CD14-positive monocyte (primary cell): ENCODE measurements around the gene PLCXD3. TPM values are rescaled to one million over a fixed set of nuclear protein-coding genes. Genes with fewer than 3 reads are reported as not detected.

ENCODE experiments used
- DNase-seq, 3 donors: peaks; one replicate each; pipeline ENCODE4 v3.0.0-alpha.2; 2011 to 2022
- H2AFZ ChIP-seq: 2 replicates; pipeline ENCODE4 v1.6.0; 2012; ENCODE audit warnings: mild to moderate bottlenecking, low read depth, low read length, inconsistent platforms; ENCODE audit not compliant: insufficient read depth, poor library complexity, severe bottlenecking
- H3K27ac ChIP-seq, 2 donors: 1 replicate in 1 of 2; 2 replicates in 1 of 2; pipeline ENCODE4 v1.5.1; 2012 to 2013; ENCODE audit warnings: low read length in 2 of 2, control low read depth in 1 of 2, inconsistent platforms in 1 of 2, low read depth in 1 of 2, mild to moderate bottlenecking in 1 of 2
- H3K27me3 ChIP-seq, 2 donors: one replicate each; pipeline versions ENCODE4 v1.6.0 to v1.6.1; 2011 to 2013; ENCODE audit warnings: low read length in 2 of 2; ENCODE audit not compliant: control insufficient read depth in 2 of 2, insufficient read depth in 2 of 2
- H3K36me3 ChIP-seq, 2 donors: replicated peaks in 1 of 2; 1 replicate in 1 of 2; 2 replicates in 1 of 2; pipeline versions ENCODE4 v1.5.1 to v1.6.1; 2012 to 2013; ENCODE audit warnings: low read length in 2 of 2, control low read depth in 1 of 2, inconsistent platforms in 1 of 2, mild to moderate bottlenecking in 1 of 2; ENCODE audit not compliant: insufficient read depth in 2 of 2, control insufficient read depth in 1 of 2
- H3K4me1 ChIP-seq, 2 donors: 1 replicate in 1 of 2; 2 replicates in 1 of 2; pipeline versions ENCODE4 v1.5.1 to v1.6.1; 2012 to 2013; ENCODE audit warnings: low read length in 2 of 2, control low read depth in 1 of 2, inconsistent platforms in 1 of 2, mild to moderate bottlenecking in 1 of 2, moderate library complexity in 1 of 2; ENCODE audit not compliant: insufficient read depth in 2 of 2, control insufficient read depth in 1 of 2
- H3K4me2 ChIP-seq: replicated peaks from 2 replicates; pipeline ENCODE3; 2012; ENCODE audit warnings: low read length, moderate library complexity, mild to moderate bottlenecking; ENCODE audit not compliant: poor library complexity, severe bottlenecking; ENCODE audit errors: extremely low read depth
- H3K4me3 ChIP-seq, 3 experiments: fragments of 200-600 bp in 1 of 3; sonication (generic) in 1 of 3; replicated peaks in 1 of 3; 1 replicate in 2 of 3; 2 replicates in 1 of 3; pipeline ENCODE4 v1.5.1; 2011 to 2013; ENCODE audit warnings: low read length in 3 of 3, mild to moderate bottlenecking in 3 of 3, control low read depth in 2 of 3, low read depth in 2 of 3, inconsistent platforms in 1 of 3, moderate library complexity in 1 of 3
- H3K79me2 ChIP-seq: 2 replicates; pipeline ENCODE4 v1.6.0; 2012; ENCODE audit warnings: mild to moderate bottlenecking, control low read depth, inconsistent platforms, low read length, moderate library complexity; ENCODE audit not compliant: insufficient read depth
- H3K9ac ChIP-seq: 2 replicates; pipeline ENCODE4 v1.6.0; 2017; ENCODE audit warnings: low read length, mild to moderate bottlenecking; ENCODE audit not compliant: insufficient read depth, poor library complexity, severe bottlenecking
- H3K9me3 ChIP-seq, 2 donors: replicated peaks in 1 of 2; 1 replicate in 1 of 2; 2 replicates in 1 of 2; pipeline versions ENCODE4 v1.5.1 to v1.6.1; 2012 to 2013; ENCODE audit warnings: low read length in 2 of 2, control low read depth in 1 of 2; ENCODE audit not compliant: control insufficient read depth in 1 of 2, insufficient read depth in 1 of 2
- H4K20me1 ChIP-seq: 2 replicates; pipeline ENCODE4 v1.6.0; 2012; ENCODE audit warnings: mild to moderate bottlenecking, low read length, control low read depth, moderate library complexity; ENCODE audit not compliant: insufficient read depth
- H3K27ac Mint-ChIP-seq, 7 donors: one replicate each; pipeline ENCODE4 v1.8.0; 2020; ENCODE audit warnings: mild to moderate bottlenecking in 7 of 7, mixed read lengths in 7 of 7, moderate library complexity in 6 of 7, inconsistent platforms in 2 of 7
- H3K27me3 Mint-ChIP-seq, 3 donors: one replicate each; pipeline ENCODE4 v1.8.0; 2021 to 2022; ENCODE audit warnings: low read depth in 3 of 3, mild to moderate bottlenecking in 3 of 3, mixed read lengths in 3 of 3, moderate library complexity in 3 of 3, inconsistent platforms in 1 of 3
- H3K36me3 Mint-ChIP-seq, 2 donors: one replicate each; pipeline ENCODE4 v1.8.0; 2020; ENCODE audit warnings: mixed read lengths in 2 of 2, inconsistent platforms in 1 of 2, mild to moderate bottlenecking in 1 of 2
- H3K4me1 Mint-ChIP-seq: one replicate; pipeline ENCODE4 v1.8.0; 2020; ENCODE audit warnings: mild to moderate bottlenecking, mixed read lengths
- H3K4me3 Mint-ChIP-seq, 2 donors: one replicate each; pipeline ENCODE4 v1.8.0; 2020; ENCODE audit warnings: mild to moderate bottlenecking in 2 of 2, mixed read lengths in 2 of 2, moderate library complexity in 1 of 2
- H3K9me3 Mint-ChIP-seq, 7 donors: one replicate each; pipeline ENCODE4 v1.8.0; 2020 to 2022; ENCODE audit warnings: mixed read lengths in 7 of 7, mild to moderate bottlenecking in 6 of 7, moderate library complexity in 6 of 7, inconsistent platforms in 2 of 7
- CTCF ChIP-seq: fragments of 200-600 bp; IDR thresholded peaks from one replicate; pipeline ENCODE4 v1.8.0; 2022; ENCODE audit warnings: antibody characterized with exemption, mild to moderate bottlenecking
- WGBS: methylation state at CpG from one replicate; pipeline ENCODE4 v1.1.5; 2013; ENCODE audit warnings: missing lambda C conversion rate; ENCODE audit not compliant: insufficient coverage; 5-methylcytosine and 5-hydroxymethylcytosine counted together
- intact Hi-C, 2 donors: fragments of 100-400 bp; cut with micrococcal nuclease; formaldehyde crosslinking; loops; one replicate each; pipeline versions ENCODE4 v1.15.0 to v1.15.1; 2023
- polyA plus RNA-seq, 3 donors: library from polyadenylated mRNA; depleted of rRNA in 1 of 3; unstranded in 2 of 3; stranded (reverse) in 1 of 3; fragments of 300-500 nt in 2 of 3; fragments of >200 nt in 1 of 3; fragmentation: Illumina TruSeq in 2 of 3; gene quantifications; 1 replicate in 2 of 3; 2 replicates in 1 of 3; pipeline ENCODE4 v1.2.3, GENCODE V29; 2012 to 2021

Gene PLCXD3
- polyA plus RNA-seq, 3 donors = not detected

GRCh38 chr5:41542183-41542582 is 31.8 kb upstream of the PLCXD3 start:
- intact Hi-C loops = no loop called here

GRCh38 chr5:41539454-41539853 is 29.1 kb upstream of the PLCXD3 start:
- no peaks in the 10 kb centered on the region for H3K36me3 Mint-ChIP-seq
- H3K9me3 ChIP-seq = peaks cover 14 to 16% of the 10 kb centered on the region in 2 donors
- intact Hi-C loops = no loop called here
- H3K9me3 Mint-ChIP-seq = peaks cover 4 to 20% (median 16%) of the 10 kb centered on the region in 7 donors
- DNase-seq = no peak
- H2AFZ ChIP-seq = no peak overlapping the region
- no peaks in the 10 kb centered on the region for H3K4me1 Mint-ChIP-seq
- H3K27me3 Mint-ChIP-seq = no peaks in the 10 kb centered on the region
- no peak overlapping the region for H3K4me3 Mint-ChIP-seq
- no peaks in the 10 kb centered on the region for H3K36me3 ChIP-seq
- no peak overlapping the region for H3K4me3 ChIP-seq
- no peaks in the 10 kb centered on the region for H3K27me3 ChIP-seq
- no peak for TF ChIP-seq CTCF
- no peak overlapping the region for H3K27ac Mint-ChIP-seq
- no peak overlapping the region for H3K27ac ChIP-seq
- WGBS = 100% methylated on average over 1 of the region's 2 CpGs
- no peaks in the 10 kb centered on the region for H4K20me1 ChIP-seq
- H3K9ac ChIP-seq = no peak overlapping the region
- H3K4me2 ChIP-seq = no peak overlapping the region
- no peaks in the 10 kb centered on the region for H3K4me1 ChIP-seq
- H3K79me2 ChIP-seq = no peaks in the 10 kb centered on the region

More at GRCh38 chr5:41542183-41542582, 31.8 kb upstream of the PLCXD3 start:
- TF ChIP-seq CTCF = no peak
- no peak overlapping the region for H3K4me3 ChIP-seq
- H3K9ac ChIP-seq = no peak overlapping the region
- H3K4me1 ChIP-seq = no peaks in the 10 kb centered on the region
- H3K27ac ChIP-seq = no peak overlapping the region
- H3K4me2 ChIP-seq = no peak overlapping the region
- no peak overlapping the region for H3K27ac Mint-ChIP-seq
- H3K27me3 ChIP-seq = no peaks in the 10 kb centered on the region
- no peaks in the 10 kb centered on the region for H3K4me1 Mint-ChIP-seq
- H4K20me1 ChIP-seq = no peaks in the 10 kb centered on the region
- H3K79me2 ChIP-seq = no peaks in the 10 kb centered on the region
- H3K27me3 Mint-ChIP-seq = no peaks in the 10 kb centered on the region
- peaks cover 0 to 14% (median 10%) of the 10 kb centered on the region in 7 donors for H3K9me3 Mint-ChIP-seq
- H2AFZ ChIP-seq = no peak overlapping the region
- no peaks in the 10 kb centered on the region for H3K36me3 ChIP-seq
- DNase-seq = no peak
- H3K9me3 ChIP-seq = peaks cover 14 to 16% of the 10 kb centered on the region in 2 donors
- no peaks in the 10 kb centered on the region for H3K36me3 Mint-ChIP-seq
- H3K4me3 Mint-ChIP-seq = no peak overlapping the region
